Fibroblast of lung (primary cell): ENCODE measurements around the gene GUCY2D.

ENCODE experiments used
- EZH2 ChIP-seq: IDR thresholded peaks from 2 replicates; pipeline ENCODE4 v1.5.1; 2012; ENCODE audit warnings: low read length, control low read depth, mild to moderate bottlenecking; ENCODE audit errors: missing control alignments
- TF ChIP-seq, protein P1 (sequence below), 2 donors: IDR thresholded peaks in 1 of 2; conservative IDR thresholded peaks in 1 of 2; 1 replicate in 1 of 2; 2 replicates in 1 of 2; pipeline ENCODE4 v1.5.1; 2011 to 2012; ENCODE audit warnings: low read length in 2 of 2, control low read depth in 1 of 2, inconsistent platforms in 1 of 2, low read depth in 1 of 2, mild to moderate bottlenecking in 1 of 2

GRCh38 chr17:7977039-7977438, 25.4 kb upstream of the GUCY2D start:
- TF ChIP-seq, protein P1, sequence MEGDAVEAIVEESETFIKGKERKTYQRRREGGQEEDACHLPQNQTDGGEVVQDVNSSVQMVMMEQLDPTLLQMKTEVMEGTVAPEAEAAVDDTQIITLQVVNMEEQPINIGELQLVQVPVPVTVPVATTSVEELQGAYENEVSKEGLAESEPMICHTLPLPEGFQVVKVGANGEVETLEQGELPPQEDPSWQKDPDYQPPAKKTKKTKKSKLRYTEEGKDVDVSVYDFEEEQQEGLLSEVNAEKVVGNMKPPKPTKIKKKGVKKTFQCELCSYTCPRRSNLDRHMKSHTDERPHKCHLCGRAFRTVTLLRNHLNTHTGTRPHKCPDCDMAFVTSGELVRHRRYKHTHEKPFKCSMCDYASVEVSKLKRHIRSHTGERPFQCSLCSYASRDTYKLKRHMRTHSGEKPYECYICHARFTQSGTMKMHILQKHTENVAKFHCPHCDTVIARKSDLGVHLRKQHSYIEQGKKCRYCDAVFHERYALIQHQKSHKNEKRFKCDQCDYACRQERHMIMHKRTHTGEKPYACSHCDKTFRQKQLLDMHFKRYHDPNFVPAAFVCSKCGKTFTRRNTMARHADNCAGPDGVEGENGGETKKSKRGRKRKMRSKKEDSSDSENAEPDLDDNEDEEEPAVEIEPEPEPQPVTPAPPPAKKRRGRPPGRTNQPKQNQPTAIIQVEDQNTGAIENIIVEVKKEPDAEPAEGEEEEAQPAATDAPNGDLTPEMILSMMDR (conservative IDR thresholded peaks at IDR 0.05 in 1 of 2, IDR thresholded peaks at IDR 0.05 in 1 of 2; ENCODE audit: low read depth in 1 of 2, low read length in 2 of 2), result no peak
- TF ChIP-seq EZH2, result no peak
